ENCODE data around the gene RYR3. TPM values are rescaled to one million over a fixed set of nuclear protein-coding genes. Genes with fewer than 3 reads are reported as not detected.

The RYR3 gene
- total RNA-seq, 1 experiment from 2014 or later, result not detected

- H3K4me3 ChIP-seq, result no peak overlapping the region
- H3K9me3 ChIP-seq, result no peaks in the 10 kb centered on the region
- no peak for DNase-seq
- H3K27me3 ChIP-seq, result no peaks in the 10 kb centered on the region
- H3K36me3 ChIP-seq, result no peaks in the 10 kb centered on the region
Observed at GRCh38 chr15:33454346-33454745, 143.6 kb downstream of the RYR3 start.

DNA sequence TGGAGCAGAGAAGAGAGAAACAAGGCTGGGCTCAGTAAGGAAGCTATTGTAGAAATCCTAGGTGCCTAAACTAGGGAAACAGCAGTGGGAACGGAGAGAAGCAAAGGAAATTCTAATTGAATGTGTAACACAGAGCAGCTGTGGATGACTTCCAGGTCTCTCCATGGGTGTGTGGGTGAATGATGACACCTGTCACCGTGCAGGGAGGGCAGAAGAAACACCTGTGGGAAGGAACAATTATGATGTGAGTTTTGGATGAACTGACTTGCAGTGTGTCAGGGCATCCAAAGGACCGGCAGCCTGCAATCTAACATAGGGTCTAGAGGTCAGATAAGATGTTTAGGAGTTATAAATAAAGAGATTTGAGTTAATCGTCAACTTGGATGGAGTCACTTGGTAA lies 144.2 kb downstream of the RYR3 start:
- no peaks in the 10 kb centered on the region for H3K9me3 ChIP-seq
- H3K36me3 ChIP-seq, result no peaks in the 10 kb centered on the region
- DNase-seq, result no peak
- H3K4me3 ChIP-seq, result no peak overlapping the region
- H3K27me3 ChIP-seq, result no peaks in the 10 kb centered on the region

DNA sequence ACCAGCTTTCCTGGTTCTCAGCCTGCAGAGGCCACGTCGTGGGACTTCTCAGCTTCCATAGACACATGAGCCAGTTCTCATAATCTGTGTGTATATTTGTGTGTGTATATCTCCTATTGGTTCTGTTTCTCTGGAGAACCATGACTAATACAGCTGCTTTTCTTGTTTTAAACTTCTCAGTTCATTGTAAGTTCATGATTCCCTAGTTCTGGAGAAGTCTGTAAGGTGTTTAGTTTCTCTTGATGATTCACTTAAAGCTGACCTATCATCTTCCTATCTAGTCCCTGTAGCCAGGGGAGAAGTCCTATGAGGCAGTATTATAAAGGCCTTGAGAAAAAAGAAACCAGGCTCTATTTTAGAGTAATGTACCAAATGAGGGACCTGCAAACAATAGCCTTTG lies 147.7 kb downstream of the RYR3 start:
- no peaks in the 10 kb centered on the region for H3K27me3 ChIP-seq
- no peaks in the 10 kb centered on the region for H3K36me3 ChIP-seq
- H3K9me3 ChIP-seq, result no peaks in the 10 kb centered on the region
- H3K4me3 ChIP-seq, result no peak overlapping the region
- no peak for DNase-seq

DNA sequence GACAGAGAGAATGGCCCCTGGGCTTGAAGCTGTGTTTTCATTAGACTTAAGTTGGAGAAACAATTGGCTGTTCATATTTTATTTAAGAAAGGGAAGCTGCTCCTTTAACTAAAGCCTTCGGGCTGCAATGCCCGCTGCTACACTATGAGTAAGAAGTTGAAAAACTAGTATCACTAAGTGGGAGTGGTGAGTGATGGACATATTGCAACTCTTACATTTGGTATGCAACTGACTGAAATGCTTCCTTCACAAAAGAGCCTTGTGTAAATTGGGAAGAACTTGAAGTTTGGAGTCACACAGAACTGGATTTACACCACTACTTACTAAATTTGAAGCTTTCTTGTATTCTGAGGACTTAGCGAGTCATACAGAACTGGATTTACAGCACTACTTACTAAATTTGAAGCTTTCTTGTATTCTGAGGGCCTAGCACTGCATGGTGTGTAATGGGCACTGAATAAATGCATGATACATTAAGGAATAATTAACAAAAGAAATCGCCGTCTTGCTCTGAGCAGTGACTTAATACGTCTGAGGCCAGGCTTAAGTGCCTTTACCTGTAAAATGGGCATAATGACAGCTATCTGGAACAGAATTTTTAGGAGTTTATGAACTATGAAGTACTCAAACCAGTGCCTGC lies 149.5 kb downstream of the RYR3 start:
- no peak for DNase-seq
- H3K36me3 ChIP-seq, result no peaks in the 10 kb centered on the region
- no peaks in the 10 kb centered on the region for H3K27me3 ChIP-seq
- H3K4me3 ChIP-seq, result no peak overlapping the region
- H3K9me3 ChIP-seq, result no peaks in the 10 kb centered on the region

DNA sequence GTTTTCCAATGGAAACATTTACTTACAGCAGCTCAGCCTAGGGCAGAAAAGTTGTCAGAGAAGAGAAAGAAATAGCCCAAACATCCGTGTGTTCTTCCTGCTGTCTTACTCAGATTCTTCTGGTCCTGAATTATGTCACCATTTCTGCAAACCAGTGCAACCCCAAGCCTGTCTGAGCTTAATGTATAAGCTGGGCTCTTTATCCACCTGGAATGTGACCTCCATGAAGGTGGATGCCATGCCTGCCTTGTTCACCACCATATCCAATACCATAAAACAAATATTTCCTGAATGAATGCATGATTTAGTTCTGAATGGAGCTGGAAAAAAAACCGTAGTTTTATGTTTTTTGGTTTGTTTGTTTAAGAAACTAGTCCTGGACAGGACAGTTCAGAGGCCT lies 150.9 kb downstream of the RYR3 start:
- H3K36me3 ChIP-seq, result no peaks in the 10 kb centered on the region
- H3K27me3 ChIP-seq, result no peaks in the 10 kb centered on the region
- no peaks in the 10 kb centered on the region for H3K9me3 ChIP-seq
- no peak for DNase-seq
- H3K4me3 ChIP-seq, result no peak overlapping the region

- no peak for DNase-seq
- no peaks in the 10 kb centered on the region for H3K36me3 ChIP-seq
- H3K4me3 ChIP-seq, result no peak overlapping the region
- no peaks in the 10 kb centered on the region for H3K9me3 ChIP-seq
- H3K27me3 ChIP-seq, result no peaks in the 10 kb centered on the region
Observed at GRCh38 chr15:33467146-33467815, 156.5 kb downstream of the RYR3 start.

GRCh38 chr15:33467816-33468163 lies 157.0 kb downstream of the RYR3 start:
- H3K9me3 ChIP-seq, result no peaks in the 10 kb centered on the region
- H3K36me3 ChIP-seq, result no peaks in the 10 kb centered on the region
- H3K4me3 ChIP-seq, result no peak overlapping the region
- no peak for DNase-seq
- H3K27me3 ChIP-seq, result no peaks in the 10 kb centered on the region

DNA sequence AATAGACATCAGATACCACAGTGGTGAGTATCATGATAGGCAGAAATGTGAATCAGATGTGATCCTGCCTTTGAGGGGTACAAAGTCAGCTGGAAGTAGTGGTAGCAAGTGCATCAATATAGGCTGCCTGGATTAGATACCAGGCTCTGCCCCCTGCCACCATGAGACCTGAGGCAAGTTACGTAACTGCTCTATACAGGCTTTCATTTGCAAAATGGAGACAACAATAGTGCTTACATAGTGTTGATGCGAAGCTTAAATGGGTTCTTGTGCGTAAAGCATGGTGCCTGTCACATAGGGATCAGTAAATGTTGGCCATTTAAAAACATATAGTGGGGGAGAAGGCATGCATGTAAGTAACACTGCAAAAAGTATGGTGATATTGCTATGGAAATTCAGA lies 158.0 kb downstream of the RYR3 start:
- DNase-seq, result no peak
- Histone ChIP-seq H3K4me3 (no peak overlapping the region), H3K9me3 (no peaks in the 10 kb centered on the region), H3K36me3 (no peaks in the 10 kb centered on the region), H3K27me3 (no peaks in the 10 kb centered on the region)

GRCh38 chr15:33473005-33473404 lies 162.2 kb downstream of the RYR3 start:
- no peaks in the 10 kb centered on the region for H3K36me3 ChIP-seq
- DNase-seq, result no peak
- no peaks in the 10 kb centered on the region for H3K27me3 ChIP-seq
- H3K9me3 ChIP-seq, result no peaks in the 10 kb centered on the region
- no peak overlapping the region for H3K4me3 ChIP-seq

- Histone ChIP-seq H3K27me3 (no peaks in the 10 kb centered on the region), H3K9me3 (no peaks in the 10 kb centered on the region), H3K4me3 (no peak overlapping the region), H3K36me3 (no peaks in the 10 kb centered on the region)
- no peak for DNase-seq
Observed at GRCh38 chr15:33473714-33474113, 162.9 kb downstream of the RYR3 start.

- H3K27me3 ChIP-seq, result no peaks in the 10 kb centered on the region
- H3K36me3 ChIP-seq, result no peaks in the 10 kb centered on the region
- no peak for DNase-seq
- H3K4me3 ChIP-seq, result no peak overlapping the region
- no peaks in the 10 kb centered on the region for H3K9me3 ChIP-seq
Observed at GRCh38 chr15:33476076-33476475, 165.3 kb downstream of the RYR3 start.

DNA sequence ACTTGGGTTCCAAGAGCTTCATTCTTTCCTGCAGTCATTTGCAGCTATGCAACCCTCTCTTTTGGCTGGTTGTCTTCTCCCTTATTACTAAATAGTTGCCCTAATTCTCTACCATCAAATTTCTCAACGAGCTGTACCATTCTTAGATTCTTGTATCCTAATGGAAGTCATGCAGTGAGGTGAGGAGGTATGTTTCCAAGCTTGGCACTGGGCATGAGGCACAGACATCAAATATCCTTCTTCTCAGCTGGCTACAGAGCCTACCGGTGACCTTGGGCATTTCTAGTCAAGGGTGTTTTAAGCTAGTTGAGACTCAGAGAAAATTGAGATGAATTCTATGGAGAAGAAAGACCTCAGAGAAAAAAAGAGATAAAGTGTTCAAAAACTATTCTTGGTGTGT lies 166.1 kb downstream of the RYR3 start:
- Histone ChIP-seq H3K36me3 (no peaks in the 10 kb centered on the region), H3K27me3 (no peaks in the 10 kb centered on the region), H3K9me3 (no peaks in the 10 kb centered on the region), H3K4me3 (no peak overlapping the region)
- no peak for DNase-seq

DNA sequence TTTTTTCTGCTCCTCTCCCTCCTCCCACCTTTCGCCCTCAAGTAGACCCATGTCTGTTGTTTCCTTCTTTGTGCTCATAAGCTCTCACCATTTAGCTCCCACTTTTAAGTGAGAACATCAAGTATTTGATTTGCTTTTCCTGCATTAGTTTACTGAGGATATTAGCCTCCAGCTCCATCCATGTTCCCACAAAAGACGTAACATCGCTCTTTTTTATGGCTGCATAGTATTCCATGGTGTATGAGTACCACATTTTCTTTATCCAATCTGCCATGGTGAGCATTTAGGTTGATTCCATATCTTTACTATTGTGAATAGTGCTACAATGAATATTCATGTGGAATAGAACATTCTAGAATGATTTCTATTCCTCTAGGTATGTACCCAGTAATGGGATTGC lies 178.6 kb downstream of the RYR3 start:
- no peak for DNase-seq
- no peaks in the 10 kb centered on the region for H3K36me3 ChIP-seq
- no peak overlapping the region for H3K4me3 ChIP-seq
- no peaks in the 10 kb centered on the region for H3K27me3 ChIP-seq
- H3K9me3 ChIP-seq, result no peaks in the 10 kb centered on the region

- H3K4me3 ChIP-seq, result no peak overlapping the region
- H3K36me3 ChIP-seq, result no peaks in the 10 kb centered on the region
- H3K27me3 ChIP-seq, result no peaks in the 10 kb centered on the region
- DNase-seq, result peak; percentile 9
- H3K9me3 ChIP-seq, result no peaks in the 10 kb centered on the region
Observed at GRCh38 chr15:33490703-33491102, 179.9 kb downstream of the RYR3 start.

GRCh38 chr15:33492434-33493052 lies 181.8 kb downstream of the RYR3 start:
- Histone ChIP-seq H3K36me3 (no peaks in the 10 kb centered on the region), H3K9me3 (no peaks in the 10 kb centered on the region), H3K27me3 (no peaks in the 10 kb centered on the region), H3K4me3 (no peak overlapping the region)
- no peak for DNase-seq

DNA sequence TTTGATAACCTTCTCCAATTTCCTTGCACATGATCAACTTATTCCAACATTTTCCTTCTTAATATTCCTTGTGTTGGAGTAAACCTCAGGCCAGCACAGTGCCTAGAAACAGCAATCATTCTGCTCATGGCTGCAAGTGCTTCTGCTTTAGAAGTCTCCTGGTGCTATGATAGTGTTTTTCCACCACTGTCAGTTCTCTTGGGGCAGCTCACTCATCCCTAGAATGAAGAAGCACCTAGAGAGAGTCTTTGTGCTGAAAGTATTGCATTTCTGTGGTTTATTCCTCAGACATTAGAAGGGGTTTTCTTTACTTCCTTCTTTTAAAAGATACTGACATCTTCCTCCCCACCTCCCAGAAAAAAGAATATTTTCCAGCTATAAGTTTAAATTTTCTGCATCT lies 183.5 kb downstream of the RYR3 start:
- Histone ChIP-seq H3K27me3 (no peaks in the 10 kb centered on the region), H3K9me3 (no peaks in the 10 kb centered on the region)
- no peak for DNase-seq

DNA sequence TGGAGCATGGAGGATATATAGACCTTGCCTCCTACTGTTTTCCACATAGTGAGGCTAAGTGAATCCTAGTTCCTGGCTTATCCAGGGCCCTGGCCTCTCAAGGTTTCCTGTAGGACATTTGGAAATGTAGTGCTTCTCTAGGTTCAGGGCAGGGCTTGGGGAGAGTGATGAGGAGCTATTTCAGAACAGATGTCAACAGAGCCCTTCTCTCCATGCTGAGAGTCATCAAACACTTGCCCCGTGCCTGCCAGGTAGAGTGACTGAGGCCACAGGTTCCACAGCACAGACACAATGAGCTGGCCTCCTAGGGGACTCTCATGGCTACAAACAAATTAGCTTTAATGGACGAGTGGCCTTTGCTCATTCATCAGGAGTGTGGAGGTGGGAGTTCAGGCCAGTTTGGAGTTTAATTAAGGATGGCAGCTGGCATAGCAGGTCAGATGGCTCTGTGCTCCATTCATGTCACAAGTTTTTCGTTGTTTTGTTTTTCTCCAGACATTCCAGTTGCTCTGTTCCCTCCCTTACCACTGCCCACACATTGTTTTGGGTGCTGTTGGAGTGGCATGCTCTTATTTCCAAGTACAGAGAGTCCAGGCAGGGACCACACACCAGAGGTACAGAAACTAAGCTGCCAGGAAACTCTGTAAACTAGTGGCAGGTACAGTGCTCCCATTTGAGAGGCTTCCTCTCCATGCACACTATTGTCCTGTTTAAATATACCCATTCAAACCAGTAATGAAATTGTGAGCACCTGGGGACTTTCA lies 189.8 kb downstream of the RYR3 start:
- Histone ChIP-seq H3K27me3 (no peaks in the 10 kb centered on the region), H3K4me3 (no peak overlapping the region), H3K9me3 (no peaks in the 10 kb centered on the region), H3K36me3 (no peaks in the 10 kb centered on the region)
- DNase-seq, result no peak

More for the DNA sequence above, 183.5 kb downstream of the RYR3 start:
- Histone ChIP-seq H3K36me3 (no peaks in the 10 kb centered on the region), H3K4me3 (no peak overlapping the region)

All from MG63 (cell line).